GM12865 (cell line): ENCODE measurements around the gene MLST8.
A peak's percentile ranks its signal among the peaks of the same experiment; 100 is the strongest.

ENCODE experiments used
- DNase-seq: peaks from one replicate; pipeline ENCODE4 v3.0.0; 2010; ENCODE audit warnings: low read depth
- H3K4me3 ChIP-seq: 2 replicates; pipeline ENCODE4 v1.5.1; 2011; ENCODE audit warnings: mild to moderate bottlenecking, low read depth, low read length, control low read depth
- TF ChIP-seq, protein P1 (sequence below): IDR thresholded peaks from 2 replicates; pipeline ENCODE4 v1.5.1; 2011; ENCODE audit warnings: low read length, control low read depth, low read depth, inconsistent platforms; ENCODE audit not compliant: insufficient read depth; ENCODE audit errors: missing control alignments

The MLST8 gene

DNA sequence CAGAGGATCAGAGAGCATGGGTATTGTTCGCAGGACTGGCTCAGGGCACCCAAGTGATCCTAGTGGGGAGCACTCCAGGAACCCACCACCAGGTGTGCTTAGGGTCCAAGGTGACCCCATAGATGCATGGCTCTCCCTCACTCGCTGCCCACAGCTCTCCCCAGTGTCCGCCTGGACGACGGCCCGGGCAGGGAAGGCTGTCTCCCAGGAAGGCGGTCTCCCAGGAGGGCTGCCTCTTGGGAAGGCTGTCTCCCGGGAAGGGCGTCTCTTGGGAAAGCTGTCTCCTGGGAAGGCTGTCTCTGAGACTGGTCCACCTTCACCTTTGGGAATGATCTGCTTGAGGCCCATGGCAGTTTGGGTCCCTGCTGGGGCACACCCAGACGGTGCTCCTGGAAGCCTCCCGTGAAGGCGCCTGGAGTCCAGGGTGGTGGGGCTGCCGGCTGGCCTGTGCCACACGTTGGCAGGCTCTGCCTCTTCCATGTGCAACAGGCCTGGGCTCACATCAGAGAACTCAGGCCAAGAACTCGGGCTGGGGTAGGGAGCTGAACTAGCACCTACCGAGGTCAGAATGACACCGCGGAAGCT, 41.1 kb downstream of the MLST8 start:
- TF ChIP-seq, protein P1, sequence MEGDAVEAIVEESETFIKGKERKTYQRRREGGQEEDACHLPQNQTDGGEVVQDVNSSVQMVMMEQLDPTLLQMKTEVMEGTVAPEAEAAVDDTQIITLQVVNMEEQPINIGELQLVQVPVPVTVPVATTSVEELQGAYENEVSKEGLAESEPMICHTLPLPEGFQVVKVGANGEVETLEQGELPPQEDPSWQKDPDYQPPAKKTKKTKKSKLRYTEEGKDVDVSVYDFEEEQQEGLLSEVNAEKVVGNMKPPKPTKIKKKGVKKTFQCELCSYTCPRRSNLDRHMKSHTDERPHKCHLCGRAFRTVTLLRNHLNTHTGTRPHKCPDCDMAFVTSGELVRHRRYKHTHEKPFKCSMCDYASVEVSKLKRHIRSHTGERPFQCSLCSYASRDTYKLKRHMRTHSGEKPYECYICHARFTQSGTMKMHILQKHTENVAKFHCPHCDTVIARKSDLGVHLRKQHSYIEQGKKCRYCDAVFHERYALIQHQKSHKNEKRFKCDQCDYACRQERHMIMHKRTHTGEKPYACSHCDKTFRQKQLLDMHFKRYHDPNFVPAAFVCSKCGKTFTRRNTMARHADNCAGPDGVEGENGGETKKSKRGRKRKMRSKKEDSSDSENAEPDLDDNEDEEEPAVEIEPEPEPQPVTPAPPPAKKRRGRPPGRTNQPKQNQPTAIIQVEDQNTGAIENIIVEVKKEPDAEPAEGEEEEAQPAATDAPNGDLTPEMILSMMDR, result no peak
- no peak overlapping the region for H3K4me3 ChIP-seq
- DNase-seq, result no peak

DNA sequence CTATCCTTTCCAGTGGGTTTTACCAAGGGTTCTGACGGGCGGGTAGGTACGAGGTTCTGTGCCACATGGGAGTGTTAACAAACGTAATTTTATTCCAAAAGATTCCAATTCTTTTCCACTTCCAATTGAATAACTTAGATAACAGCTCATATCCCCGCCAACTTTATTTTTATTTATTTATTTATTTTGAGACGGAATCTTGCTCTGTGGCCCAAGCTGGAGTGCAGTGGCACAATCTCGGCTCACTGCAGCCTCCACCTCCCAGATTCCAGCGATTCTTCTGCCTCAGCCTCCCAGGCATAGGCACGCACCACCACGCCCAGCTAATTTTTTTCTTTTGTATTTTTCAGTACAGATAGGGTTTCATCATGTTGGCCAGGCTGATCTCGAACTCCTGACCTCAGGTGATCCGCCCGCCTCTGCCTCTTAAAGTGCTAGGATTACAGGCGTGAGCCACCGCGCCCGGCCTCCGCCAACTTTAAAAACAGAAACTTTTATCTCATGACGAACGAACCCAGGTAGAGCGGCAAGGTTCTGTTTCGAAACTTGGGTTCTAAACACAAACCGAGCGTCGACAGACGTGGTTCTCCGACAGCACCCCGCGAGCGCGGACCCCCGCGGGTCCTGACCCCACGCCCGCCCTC, 45.5 kb downstream of the MLST8 start:
- H3K4me3 ChIP-seq, result peak overlapping the region; percentile 84
- DNase-seq, result no peak
- TF ChIP-seq, protein P1, result no peak

DNA sequence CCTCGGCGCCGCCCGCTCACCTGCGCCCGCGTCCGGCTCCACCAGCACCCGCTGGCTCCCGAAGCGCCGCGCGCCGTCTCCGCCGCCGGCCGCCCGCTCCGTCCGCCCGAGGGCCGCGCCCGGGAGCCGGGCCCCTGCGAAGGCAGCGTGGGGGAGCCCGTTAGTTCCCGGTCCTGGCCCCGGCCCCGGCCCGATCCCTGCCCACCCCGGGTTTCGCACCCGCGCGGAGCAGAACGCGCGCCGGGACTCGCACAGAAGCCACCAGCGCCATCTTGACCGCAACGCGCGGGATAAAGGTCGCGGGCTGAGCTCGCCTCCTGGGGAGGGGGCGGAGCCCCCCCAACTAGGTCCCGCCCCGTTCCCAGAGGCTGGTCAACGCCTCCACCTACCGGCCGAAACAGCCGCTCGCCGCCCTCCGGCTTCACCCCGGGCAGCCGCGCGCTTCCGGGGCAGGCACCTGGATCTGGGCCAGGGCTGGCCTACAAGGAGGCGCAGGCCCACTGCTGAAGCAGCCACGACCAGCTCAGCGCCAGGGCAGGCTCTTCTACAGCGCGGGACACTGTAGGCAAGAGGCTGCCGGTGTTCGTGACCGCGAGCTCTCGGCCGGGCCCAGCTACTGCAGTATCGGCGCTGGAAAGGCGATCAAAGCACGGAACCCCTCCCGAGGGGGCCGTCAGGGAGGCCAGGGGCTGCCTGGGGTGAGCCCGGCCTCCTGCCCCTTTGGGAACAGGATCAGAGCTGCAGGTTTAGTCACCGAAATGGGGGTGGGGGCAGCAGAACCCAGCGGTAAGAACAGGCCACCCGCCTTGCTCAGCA, 46.2 kb downstream of the MLST8 start, which contains the start of gene ECI1:
Gene ECI1, minus strand, starts transcription at position 292 of the 816 bp plus-strand sequence. Its CDS starts 21 bp downstream, at position 271.
- TF ChIP-seq, protein P1, result peak; percentile 61
- H3K4me3 ChIP-seq, result peak within 1 kb of the TSS; percentile 84
- DNase-seq, result peak; percentile 96

DNA sequence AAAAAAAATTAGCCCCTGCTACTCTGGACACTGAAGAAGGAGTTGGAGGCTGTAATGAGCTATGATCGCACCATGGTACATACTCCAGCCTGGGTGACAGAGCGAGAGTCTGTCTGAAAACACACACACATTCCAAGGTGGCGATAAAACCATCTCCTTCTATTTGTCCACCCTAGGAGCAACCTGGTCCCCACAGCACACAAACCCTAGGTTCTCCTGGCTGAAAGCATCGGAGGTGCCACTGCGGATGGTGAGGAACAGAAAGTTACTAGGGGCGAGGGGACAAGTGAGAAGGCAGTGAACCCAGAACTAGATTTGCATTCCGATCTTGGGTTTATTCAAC, 47.5 kb downstream of the MLST8 start:
- no peak for DNase-seq
- no peak overlapping the region for H3K4me3 ChIP-seq
- TF ChIP-seq, protein P1, result no peak

DNA sequence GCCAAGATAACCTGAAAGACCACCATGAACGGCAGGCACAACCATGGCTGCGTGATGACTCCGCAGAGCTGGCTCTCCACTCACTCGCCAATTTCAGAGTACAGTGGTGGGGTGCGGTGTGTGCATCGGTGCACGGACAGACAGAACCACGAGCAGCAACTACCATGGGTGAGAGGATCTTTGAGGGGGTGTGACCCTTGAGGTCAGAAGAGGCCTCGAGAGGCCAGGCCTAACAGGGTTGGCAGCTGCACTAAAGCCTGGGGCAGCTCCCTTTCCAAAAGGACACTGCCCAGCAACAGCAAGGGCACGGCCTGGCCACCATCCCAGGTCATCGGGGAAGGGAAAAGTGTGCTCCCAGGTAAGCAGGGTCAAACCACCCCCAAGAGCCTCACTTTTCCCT, 48.0 kb downstream of the MLST8 start:
- DNase-seq, result no peak
- TF ChIP-seq, protein P1, result no peak

DNA sequence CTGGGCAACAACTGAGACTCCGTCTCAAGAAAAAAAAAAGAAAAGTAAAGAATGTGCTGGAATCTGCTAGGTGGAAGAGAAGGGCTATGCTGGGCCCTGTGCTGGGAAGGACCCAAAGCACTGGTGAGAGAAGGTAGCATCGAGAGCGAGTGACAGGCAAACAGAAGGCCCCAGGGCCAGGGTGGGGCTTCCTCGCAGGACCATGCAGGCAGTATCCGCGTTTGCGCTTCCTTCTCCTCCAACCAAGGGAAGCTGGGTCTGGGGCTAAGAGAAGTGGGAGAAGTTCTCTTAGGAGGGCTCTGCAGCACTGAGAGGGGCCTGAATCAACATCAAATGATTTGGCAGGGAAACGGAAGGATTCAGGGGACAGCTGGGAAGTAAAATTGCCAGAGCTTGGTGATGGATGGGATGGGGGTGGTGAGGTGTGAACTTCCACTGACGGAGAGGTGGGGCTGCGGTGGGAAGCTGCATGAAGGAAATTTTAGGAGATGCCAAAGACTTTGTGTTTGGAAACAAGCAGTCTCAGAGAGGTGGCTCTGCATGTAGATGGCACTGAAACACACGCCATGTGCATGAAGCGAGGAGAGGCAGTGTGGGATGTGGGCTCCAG, 51.4 kb downstream of the MLST8 start:
- TF ChIP-seq, protein P1, result no peak
- no peak overlapping the region for H3K4me3 ChIP-seq

More for the DNA sequence above, 48.0 kb downstream of the MLST8 start:
- no peak overlapping the region for H3K4me3 ChIP-seq

More for the DNA sequence above, 51.4 kb downstream of the MLST8 start:
- no peak for DNase-seq
